MG63 (cell line): ENCODE data around the gene KLHL1. TPM values are rescaled to one million over a fixed set of nuclear protein-coding genes. Genes with fewer than 3 reads are reported as not detected.
"Not testable (repeated sequence)": the region's sequence is repeated elsewhere in the genome, so short reads cannot be mapped to it uniquely, and the experiment has no call there.

Source experiments
- DNase-seq: peaks from one replicate; pipeline ENCODE4 v3.0.0-alpha.2; 2020
- H3K27me3 ChIP-seq: fragments of 250-450 bp; sonication (Bioruptor Pico); 2 replicates; pipeline ENCODE4 v1.5.1; 2020; ENCODE audit warnings: mild to moderate bottlenecking, moderate library complexity
- H3K36me3 ChIP-seq: fragments of 250-450 bp; sonication (Bioruptor Pico); 2 replicates; pipeline ENCODE4 v1.5.1; 2020; ENCODE audit warnings: mild to moderate bottlenecking, moderate library complexity
- H3K4me3 ChIP-seq: fragments of 250-450 bp; sonication (Bioruptor Pico); 2 replicates; pipeline ENCODE4 v1.5.1; 2020; ENCODE audit warnings: mild to moderate bottlenecking, moderate library complexity
- H3K9me3 ChIP-seq: fragments of 250-450 bp; sonication (Bioruptor Pico); 2 replicates; pipeline ENCODE4 v1.5.1; 2020; ENCODE audit warnings: mild to moderate bottlenecking, moderate library complexity
- total RNA-seq: library from RNA; depleted of rRNA; stranded (reverse); fragments of >200 nt; shearing (Covaris generic); gene quantifications from 2 replicates; pipeline ENCODE4 v1.2.3, GENCODE V29; 2014; ENCODE audit warnings: low replicate concordance; rRNA removed

Gene KLHL1, protein sequence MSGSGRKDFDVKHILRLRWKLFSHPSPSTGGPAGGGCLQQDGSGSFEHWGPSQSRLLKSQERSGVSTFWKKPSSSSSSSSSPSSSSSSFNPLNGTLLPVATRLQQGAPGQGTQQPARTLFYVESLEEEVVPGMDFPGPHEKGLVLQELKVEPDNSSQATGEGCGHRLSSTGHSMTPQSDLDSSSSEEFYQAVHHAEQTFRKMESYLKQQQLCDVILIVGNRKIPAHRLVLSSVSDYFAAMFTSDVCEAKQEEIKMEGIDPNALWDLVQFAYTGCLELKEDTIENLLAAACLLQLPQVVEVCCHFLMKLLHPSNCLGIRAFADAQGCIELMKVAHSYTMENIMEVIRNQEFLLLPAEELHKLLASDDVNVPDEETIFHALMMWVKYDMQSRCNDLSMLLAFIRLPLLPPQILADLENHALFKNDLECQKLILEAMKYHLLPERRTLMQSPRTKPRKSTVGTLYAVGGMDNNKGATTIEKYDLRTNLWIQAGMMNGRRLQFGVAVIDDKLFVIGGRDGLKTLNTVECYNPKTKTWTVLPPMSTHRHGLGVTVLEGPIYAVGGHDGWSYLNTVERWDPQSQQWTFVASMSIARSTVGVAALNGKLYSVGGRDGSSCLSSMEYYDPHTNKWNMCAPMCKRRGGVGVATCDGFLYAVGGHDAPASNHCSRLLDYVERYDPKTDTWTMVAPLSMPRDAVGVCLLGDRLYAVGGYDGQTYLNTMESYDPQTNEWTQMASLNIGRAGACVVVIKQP
- not detected in 2 replicates for total RNA-seq

DNA sequence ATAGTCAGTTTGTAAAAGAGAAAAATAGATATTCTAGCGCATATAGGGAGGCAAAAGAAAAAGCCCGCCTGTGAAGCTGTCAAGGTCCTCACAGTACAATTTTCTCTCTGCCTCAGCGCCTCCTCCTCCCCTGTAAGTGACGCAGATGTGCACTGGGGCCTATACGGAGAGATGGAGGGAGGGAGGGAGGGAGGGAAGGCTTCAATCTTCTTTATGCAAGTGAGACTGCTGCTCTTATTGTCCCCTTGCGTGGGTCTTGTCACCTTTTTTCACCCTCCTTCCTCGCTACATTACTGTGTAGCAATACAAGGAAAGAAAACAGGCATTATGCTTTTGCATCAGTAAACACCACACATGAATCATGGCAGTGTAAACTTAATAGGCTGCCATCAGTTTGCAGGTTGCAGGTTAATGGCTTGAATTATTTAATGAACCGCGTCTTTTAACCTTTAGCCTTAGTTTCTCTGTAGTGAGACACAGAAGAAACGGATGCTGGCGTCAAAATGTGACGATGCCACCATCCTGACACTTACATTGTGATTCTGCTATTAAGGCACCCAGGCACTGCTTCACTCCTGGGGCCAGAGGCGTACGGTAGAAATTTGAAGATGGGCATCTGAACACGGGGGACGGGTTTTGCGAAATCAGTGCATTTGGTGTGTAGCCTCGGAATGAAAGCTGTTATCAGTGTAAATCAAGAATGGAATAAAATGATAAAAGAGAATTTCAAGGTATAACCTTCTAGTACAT, at the start of gene KLHL1:
TSS of gene KLHL1 (minus strand) at position 97 of the 750 bp plus-strand sequence. CDS start 753 bp downstream, outside the sequence.
- H3K4me3 ChIP-seq, result no peak within 1 kb of the TSS
- H3K9me3 ChIP-seq, result no peaks in the 10 kb centered on the region
- no peaks in the 10 kb centered on the region for H3K27me3 ChIP-seq
- H3K36me3 ChIP-seq, result no peaks in the 10 kb centered on the region
- no peak for DNase-seq

DNA sequence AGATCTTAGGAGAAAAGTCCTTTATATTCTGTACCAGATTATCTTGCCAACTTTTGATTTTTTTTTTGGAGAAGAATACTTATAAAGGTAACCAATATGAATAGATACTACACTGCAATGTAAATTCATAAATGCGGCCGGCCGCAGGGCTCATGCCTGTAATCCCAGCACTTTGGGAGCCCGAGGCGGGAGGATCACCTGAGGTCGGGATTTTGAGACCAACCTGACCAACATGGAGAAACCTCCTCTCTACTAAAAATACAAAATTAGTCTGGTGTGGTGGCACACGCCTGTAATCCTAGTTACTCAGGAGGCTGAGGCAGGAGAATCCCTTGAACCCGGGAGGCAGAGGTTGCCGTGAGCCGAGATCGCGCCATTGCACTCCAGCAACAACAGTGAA, 34.4 kb upstream of the KLHL1 start:
- not testable (repeated sequence) for DNase-seq, H3K27me3 ChIP-seq, H3K4me3 ChIP-seq, H3K36me3 ChIP-seq, H3K9me3 ChIP-seq

DNA sequence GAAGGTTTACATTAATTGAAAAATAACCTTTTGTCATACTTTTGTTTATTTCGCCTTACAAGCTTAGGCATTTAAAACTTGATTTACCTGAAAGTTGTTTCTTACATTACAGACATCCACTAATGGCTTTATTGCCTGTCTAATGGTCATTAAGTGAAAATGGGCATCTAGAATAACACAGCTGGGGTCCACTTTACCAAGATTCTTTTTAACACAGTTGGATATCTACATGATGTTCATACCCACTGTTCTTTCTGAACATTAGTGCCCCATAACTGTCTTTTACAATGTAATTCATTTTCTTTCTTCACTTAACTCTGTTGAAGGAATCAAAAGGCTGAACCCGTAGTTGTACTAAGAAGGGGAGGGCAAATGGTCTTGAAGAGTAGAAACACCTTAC, 19.8 kb upstream of the KLHL1 start:
- no peaks in the 10 kb centered on the region for H3K36me3 ChIP-seq

DNA sequence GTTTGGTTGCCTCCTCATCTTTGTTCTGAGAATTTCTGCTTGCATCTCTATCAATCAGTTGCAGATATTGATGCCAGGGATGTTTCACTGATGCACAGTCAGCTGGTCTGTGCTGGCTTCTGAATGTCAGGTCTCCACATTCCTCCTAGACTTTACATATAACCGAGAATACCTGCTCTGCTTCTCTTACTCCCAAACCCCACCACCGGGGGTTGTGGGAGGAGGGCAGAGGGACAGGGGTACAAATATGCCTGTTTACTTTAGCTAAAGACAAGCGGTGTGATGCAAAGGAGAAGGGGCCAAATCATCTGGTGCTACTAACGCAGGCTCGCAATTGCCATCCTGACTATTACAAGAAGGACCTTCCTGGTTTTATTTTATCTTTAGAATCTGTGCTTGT, 17.4 kb upstream of the KLHL1 start:
- DNase-seq, result no peak
- H3K9me3 ChIP-seq, result no peaks in the 10 kb centered on the region
- no peak overlapping the region for H3K4me3 ChIP-seq
- H3K36me3 ChIP-seq, result no peaks in the 10 kb centered on the region
- no peaks in the 10 kb centered on the region for H3K27me3 ChIP-seq

More for the DNA sequence above, 19.8 kb upstream of the KLHL1 start:
- no peaks in the 10 kb centered on the region for H3K27me3 ChIP-seq
- H3K9me3 ChIP-seq, result no peaks in the 10 kb centered on the region
- no peak for DNase-seq
- no peak overlapping the region for H3K4me3 ChIP-seq

DNA sequence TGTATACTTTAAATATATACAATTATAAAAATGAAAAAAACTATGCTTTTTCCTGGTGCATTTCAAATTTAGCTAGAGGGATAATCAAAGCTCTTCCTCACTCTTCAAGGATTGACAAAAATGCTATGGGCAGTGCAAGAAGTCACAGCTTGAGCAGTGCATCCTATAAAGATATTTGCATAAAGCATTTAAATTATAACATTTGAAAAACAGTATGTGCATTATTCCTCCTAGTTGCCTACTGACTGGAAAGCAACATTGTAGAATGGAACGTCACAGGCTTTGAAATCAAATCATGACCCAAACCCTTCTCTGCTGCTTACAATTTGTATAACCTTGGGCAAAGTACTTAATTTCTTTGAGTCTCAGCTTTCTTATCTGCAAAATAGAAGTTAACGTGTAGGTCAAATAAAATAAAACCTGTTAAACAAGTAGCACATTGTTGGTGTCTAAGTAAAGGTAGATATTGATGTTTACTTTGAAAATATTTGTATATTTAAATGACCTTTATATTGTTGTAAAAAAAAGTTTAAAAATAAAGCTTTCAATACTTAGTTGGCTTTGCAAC, 9.2 kb upstream of the KLHL1 start:
- no peak for DNase-seq

DNA sequence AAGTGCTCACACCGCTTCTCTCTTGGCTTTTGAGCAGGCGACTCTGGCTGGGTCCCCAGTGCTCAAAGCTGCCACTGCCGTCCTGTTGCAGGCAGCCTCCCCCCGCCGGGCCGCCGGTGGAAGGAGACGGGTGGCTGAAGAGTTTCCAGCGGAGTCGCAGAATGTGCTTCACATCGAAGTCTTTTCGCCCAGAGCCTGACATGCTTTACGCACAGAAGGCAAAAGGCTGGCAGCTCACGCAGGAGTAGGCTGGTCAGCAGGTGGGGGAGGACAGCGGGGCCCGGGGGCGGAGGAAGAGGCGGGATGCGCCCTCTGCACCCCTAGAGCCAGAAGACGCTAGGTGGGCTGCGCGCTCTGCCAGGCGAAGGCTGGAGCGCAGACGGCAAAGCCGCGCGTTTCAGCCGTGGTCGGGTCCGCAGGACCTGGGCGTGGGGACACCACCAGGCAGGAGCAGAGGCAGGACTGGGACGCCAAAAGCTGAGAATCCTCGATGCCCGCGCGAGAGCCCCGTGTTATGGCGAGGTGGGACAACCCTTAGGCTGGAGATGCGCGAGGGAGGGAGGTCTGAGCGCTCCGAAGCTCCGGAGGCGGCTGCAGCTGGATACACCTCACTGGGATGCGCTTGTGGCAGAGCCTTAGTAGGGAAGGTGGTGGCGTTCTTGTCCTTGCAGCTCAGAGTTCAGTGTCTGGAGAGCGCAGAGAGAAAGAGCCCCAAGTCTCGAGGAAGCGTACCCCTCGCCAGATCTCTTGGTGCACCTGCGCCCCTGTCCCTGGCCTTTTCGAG, 562 bp downstream of the KLHL1 start, which contains the start of gene ATXN8OS:
TSS of gene ATXN8OS (plus strand) at position 329 of the 784 bp plus-strand sequence.
- Histone ChIP-seq H3K9me3 (no peaks in the 10 kb centered on the region), H3K4me3 (no peak within 1 kb of the TSS), H3K36me3 (no peaks in the 10 kb centered on the region), H3K27me3 (no peaks in the 10 kb centered on the region)
- no peak for DNase-seq

More for the DNA sequence above, 9.2 kb upstream of the KLHL1 start:
- no peaks in the 10 kb centered on the region for H3K27me3 ChIP-seq
- H3K36me3 ChIP-seq, result no peaks in the 10 kb centered on the region
- no peaks in the 10 kb centered on the region for H3K9me3 ChIP-seq
- no peak overlapping the region for H3K4me3 ChIP-seq

DNA sequence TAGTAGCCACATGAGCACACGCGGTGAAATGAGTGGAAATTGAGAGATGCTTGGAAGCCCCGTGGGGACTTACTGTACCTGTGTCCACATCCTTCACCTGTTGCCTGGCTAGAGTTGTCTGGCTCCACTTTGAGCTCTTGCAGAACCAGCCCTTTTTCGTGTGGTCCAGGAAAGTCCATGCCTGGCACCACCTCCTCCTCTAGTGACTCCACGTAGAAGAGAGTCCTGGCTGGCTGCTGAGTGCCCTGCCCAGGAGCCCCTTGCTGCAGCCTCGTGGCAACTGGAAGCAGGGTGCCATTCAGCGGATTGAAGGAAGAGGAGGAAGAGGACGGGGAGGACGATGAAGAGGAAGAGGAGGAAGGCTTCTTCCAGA, 1.1 kb downstream of the KLHL1 start:
- no peaks in the 10 kb centered on the region for H3K36me3 ChIP-seq
- no peak for DNase-seq
- H3K4me3 ChIP-seq, result no peak overlapping the region
- no peaks in the 10 kb centered on the region for H3K27me3 ChIP-seq
- H3K9me3 ChIP-seq, result no peaks in the 10 kb centered on the region

DNA sequence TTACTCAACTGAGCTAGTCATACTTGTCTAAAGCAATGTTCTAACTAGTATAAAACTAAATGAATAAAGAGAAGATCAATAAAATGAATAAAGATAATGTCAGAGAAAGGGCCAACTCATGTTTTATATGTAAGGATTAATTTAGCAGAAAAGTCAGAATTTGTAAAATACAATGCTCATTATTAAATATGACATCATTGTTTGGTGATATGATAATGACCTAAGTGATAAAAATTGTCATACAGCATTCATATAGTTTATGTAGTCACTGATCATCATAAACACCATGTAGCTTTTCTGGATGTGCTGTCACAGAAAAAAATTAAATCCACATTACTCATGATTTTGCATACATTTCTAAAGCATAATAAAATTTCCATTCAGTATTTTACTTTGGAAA, 3.8 kb downstream of the KLHL1 start:
- Histone ChIP-seq H3K27me3 (no peaks in the 10 kb centered on the region), H3K36me3 (no peaks in the 10 kb centered on the region), H3K4me3 (no peak overlapping the region), H3K9me3 (no peaks in the 10 kb centered on the region)
- no peak for DNase-seq

DNA sequence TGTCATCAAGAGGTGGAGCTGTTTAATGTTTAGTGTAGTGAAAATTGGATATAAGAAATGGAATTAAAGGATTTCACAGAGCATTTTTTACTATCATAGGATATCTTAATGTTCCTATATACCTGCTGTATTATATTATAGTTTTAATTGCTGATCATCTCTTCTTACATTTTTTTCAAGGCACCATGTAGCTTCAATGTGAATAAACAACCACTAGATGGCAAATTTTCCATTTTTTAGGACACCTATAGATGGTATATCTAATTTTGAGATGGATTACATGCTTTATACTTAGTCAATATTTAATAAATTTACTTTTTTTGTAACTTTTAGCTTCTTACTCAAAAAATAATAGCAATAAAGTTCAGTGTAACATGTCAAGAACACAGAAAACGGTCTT, 9.6 kb downstream of the KLHL1 start:
- no peaks in the 10 kb centered on the region for H3K9me3 ChIP-seq
- H3K27me3 ChIP-seq, result no peaks in the 10 kb centered on the region
- DNase-seq, result no peak
- no peaks in the 10 kb centered on the region for H3K36me3 ChIP-seq
- H3K4me3 ChIP-seq, result no peak overlapping the region

DNA sequence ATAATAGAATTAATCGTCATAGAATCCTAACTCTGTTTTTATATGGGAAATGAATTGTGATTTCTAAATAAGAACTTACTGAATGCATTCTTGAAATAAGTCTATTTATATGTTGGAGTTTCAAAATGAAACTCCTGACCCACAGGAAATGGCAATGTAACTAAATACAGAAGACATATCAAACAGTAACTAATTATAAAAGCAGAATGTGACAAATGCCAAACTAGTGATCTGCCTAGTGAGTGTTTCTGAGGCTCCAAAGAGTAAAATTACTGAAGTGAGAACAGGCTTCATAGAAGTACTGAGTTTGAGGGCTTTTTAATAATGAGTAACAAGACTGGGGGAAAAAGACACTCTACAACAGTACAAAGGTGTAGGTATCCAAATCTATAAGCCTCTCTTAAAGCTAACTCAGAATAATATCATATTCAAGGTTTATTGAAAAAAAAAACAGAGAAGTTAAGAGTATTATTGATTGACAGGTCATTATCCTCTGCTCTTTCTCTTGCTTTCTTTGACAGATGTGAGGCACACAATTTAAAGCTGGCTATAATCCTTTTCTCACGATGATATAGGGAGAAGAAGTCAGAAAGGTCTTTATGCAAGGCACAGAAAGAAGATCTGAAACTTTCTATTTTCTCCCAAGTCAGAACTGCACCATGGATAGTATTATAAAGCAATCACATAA, 18.1 kb downstream of the KLHL1 start:
- no peaks in the 10 kb centered on the region for H3K36me3 ChIP-seq
- no peaks in the 10 kb centered on the region for H3K9me3 ChIP-seq
- H3K4me3 ChIP-seq, result no peak overlapping the region
- no peaks in the 10 kb centered on the region for H3K27me3 ChIP-seq
- DNase-seq, result no peak

DNA sequence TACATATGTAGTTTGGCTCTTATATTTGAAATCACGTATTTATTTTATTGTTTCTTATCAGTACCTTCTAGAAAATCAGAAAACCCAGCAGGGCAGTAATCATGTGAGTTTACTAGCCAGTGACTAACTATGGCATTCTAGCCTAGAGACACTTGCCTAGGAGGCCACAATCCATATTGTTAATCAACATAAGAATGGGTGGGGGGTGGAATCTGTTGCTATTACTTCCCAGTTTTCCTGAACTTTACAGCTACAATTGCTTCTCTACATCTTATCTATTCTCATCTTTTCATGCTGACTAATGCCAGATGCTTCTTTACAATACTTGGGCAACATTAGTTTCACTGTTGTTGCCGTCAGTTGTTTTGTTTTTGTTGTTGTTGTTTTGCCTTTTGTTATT, 19.3 kb downstream of the KLHL1 start:
- no peaks in the 10 kb centered on the region for H3K36me3 ChIP-seq
- DNase-seq, result no peak
- H3K4me3 ChIP-seq, result no peak overlapping the region
- no peaks in the 10 kb centered on the region for H3K9me3 ChIP-seq
- no peaks in the 10 kb centered on the region for H3K27me3 ChIP-seq

DNA sequence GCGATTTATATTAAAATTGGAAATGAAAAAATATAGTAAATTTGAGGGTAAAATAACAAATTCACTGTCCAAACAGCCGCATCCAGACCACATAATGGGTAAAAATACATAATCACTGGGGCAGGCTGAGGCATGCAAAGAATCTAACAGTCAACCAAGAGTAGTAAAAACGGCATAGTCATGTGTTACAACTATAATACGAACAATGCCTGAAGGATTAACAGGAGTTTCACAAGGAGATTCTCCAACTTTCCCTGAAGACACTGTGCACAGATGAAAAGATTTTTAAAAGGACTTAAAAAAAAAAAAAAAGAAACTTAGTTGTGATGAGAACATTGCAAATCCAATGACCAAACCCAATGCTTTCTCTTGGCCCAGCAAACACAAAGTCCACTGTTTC, 21.0 kb downstream of the KLHL1 start:
- H3K4me3 ChIP-seq, result no peak overlapping the region
- no peaks in the 10 kb centered on the region for H3K27me3 ChIP-seq
- DNase-seq, result no peak
- H3K9me3 ChIP-seq, result no peaks in the 10 kb centered on the region
- no peaks in the 10 kb centered on the region for H3K36me3 ChIP-seq

DNA sequence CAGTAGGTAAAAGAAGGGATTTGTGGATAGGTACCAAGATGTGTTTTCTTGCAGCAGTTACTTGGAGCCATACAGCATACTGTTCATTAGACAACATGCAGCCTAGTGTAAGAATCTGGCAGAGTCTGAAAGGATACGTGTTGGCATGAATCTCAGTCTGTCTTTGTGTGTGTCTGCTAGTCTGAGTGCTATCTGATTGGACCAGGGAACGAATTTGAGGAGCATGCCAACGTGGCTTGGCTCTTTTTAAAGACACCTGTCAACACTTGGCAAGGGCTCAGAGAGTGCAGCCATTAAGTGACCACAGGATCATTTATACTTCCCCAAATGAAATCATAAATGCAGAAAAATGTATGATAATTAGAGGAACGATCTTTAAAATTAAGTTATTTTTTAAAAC, 28.2 kb downstream of the KLHL1 start:
- Histone ChIP-seq H3K9me3 (no peaks in the 10 kb centered on the region), H3K4me3 (no peak overlapping the region), H3K36me3 (no peaks in the 10 kb centered on the region), H3K27me3 (no peaks in the 10 kb centered on the region)
- DNase-seq, result no peak

DNA sequence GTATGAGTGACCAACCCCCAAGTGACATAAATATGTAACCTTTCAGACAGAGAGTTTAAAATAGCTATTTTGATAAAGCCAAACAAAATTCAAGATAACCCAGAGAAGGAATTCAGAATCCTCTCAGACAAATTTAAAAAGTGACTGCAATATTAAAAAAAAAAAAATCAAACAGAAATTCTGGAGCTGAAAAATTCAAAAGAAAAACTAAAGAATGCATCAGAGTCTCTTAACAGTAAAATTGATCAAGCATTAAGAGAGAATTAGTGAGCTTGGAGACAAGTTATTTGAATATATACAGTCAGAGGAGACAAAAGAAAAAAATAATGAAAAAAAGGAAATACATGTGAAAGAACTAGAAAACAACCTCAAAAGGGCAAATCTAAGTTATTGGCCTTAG, 53.7 kb downstream of the KLHL1 start:
- Histone ChIP-seq H3K27me3 (no peaks in the 10 kb centered on the region), H3K4me3 (no peak overlapping the region), H3K36me3 (no peaks in the 10 kb centered on the region), H3K9me3 (no peaks in the 10 kb centered on the region)
- no peak for DNase-seq

DNA sequence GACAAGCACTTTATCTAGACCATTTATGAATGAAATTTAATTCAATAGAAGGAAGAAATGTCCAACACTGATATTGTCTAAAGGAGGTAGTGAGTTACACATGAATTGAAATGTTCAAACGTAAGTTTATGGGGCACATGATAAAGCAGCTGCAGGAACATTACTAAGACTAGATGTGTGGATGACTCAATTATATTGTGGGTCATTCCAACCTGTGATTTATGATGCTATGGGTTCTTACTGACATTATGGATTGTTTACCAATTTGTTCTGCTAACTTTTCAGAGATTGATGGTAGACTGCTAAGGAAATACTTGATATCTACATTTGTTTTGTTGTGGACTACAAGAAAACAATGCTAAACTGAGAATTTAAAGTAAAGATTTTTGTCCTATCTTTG, 56.7 kb downstream of the KLHL1 start:
- DNase-seq, result no peak
- no peaks in the 10 kb centered on the region for H3K27me3 ChIP-seq
- H3K36me3 ChIP-seq, result no peaks in the 10 kb centered on the region
- no peaks in the 10 kb centered on the region for H3K9me3 ChIP-seq
- no peak overlapping the region for H3K4me3 ChIP-seq

DNA sequence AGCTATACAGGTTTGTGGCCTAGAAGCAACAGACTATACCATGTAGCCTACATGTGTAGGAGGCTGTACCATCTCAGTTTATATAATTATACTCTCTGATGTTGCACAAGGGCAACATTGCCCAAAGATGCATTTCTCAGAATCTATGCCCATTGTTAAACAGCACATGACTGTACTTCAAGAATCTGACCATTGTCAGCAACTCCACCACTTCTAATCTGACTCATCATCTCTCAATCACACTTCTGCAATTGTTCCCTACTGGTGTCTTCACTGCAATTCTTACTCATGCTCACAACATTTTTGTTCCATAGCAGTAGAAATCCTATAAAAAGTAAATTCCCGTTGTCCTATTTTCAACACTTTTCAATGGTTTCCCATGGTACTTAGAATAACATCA, 64.6 kb downstream of the KLHL1 start:
- Histone ChIP-seq H3K36me3 (no peaks in the 10 kb centered on the region), H3K27me3 (no peaks in the 10 kb centered on the region), H3K9me3 (no peaks in the 10 kb centered on the region), H3K4me3 (no peak overlapping the region)
- DNase-seq, result no peak
